Measurements from ENCODE around the gene DPP4.

DNA sequence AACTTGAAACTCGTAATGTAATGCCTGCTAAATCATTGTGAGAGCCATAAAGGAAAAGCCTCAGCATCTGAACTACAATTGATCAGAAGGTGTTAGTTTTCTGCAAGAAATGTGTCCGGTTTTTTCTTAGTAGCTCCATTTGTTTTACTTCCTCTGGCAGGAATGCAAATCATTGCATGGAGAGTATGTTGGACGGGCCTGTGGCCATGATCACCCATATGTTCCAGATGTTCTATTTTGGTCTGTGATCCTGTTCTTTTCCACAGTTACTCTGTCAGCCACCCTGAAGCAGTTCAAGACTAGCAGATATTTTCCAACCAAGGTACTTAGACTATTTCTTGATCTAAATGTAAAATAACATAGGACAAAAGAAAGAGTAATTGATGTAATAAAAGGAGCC is 126.6 kb downstream of the DPP4 start:
- TF ChIP-seq ZNF274 (IDR thresholded peaks at IDR 0.05; ENCODE audit: low read length) (no peak), ZNF274 (tag by site-specific recombination; IDR thresholded peaks at IDR 0.05; ENCODE audit: borderline replicate concordance) (no peak), CTCF (tag by site-specific recombination; IDR thresholded peaks at IDR 0.05) (no peak)

All from HEK293 (cell line).